ENCODE results near the gene RNF208. TPM values are rescaled to one million over a fixed set of nuclear protein-coding genes. Genes with fewer than 3 reads are reported as not detected.

RNF208 gene
- total and polyA plus RNA-seq, 2 experiments from 2014 or later, result 1.4 to 5.6 TPM

DNA sequence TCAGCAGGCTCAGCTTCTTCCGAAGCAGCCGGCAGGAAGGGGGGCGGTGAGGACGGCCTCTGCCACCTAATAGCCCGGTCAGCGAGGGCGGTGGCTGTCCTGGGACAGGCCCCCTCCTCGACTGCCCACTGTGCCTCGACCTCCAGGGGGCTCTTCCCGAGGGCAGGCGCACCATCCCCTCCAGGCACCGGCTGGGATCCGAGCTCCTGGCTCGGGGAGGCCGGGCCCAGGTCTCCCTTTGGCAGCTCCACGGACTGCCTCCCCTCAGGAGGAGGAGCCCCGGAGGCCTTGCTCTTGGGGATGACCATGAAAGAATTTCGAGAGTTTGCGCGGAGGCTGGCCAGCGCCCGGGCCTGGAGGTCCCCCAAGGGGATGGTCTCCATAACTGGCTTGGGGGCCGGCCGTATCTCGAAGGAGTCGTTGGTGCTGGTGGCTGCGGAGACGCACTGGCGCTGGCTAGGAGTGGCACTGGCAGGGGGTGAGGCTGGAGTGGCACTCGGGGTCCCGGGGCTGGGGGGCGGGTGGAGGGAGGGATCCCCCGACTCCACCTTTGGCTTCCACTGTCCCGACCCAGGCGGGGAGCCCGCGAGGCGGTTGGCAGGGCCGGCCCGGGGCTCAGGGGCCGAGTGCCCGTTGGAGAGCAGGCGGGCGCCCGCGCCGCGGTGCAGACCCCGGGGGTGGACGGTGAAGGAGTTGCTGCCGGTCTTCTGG lies 22.5 kb downstream of the RNF208 start:
- peak overlapping the region; percentile 87 for H3K4me2 ChIP-seq
- H3K27ac ChIP-seq (ENCODE audit: low read depth), result no peak overlapping the region
- peaks cover 19% of the 10 kb centered on the region for H3K4me1 ChIP-seq (ENCODE audit: insufficient read depth)
- H3K27me3 ChIP-seq (ENCODE audit: insufficient read depth), result no peaks in the 10 kb centered on the region
- Mint-ChIP-seq H3K27ac (no peak overlapping the region), H3K4me3 (peak overlapping the region; percentile 82), H3K9me3 (no peaks in the 10 kb centered on the region; the same call in 2 of the 3 replicates), H3K27me3 (ENCODE audit: insufficient read depth, low read depth, poor library complexity) (peaks cover 8% of the 10 kb centered on the region), H3K4me1 (peaks cover 32% of the 10 kb centered on the region), H3K36me3 (ENCODE audit: low read depth) (no peaks in the 10 kb centered on the region; the same call in 2 of the 3 replicates)
- H2AFZ ChIP-seq, result no peak overlapping the region
- DNase-seq (ENCODE audit: low spot score), result peak; percentile 47
- peaks cover 7% of the 10 kb centered on the region for H4K20me1 ChIP-seq (replicated peaks; ENCODE audit: insufficient read depth)
- TF ChIP-seq, protein P1, sequence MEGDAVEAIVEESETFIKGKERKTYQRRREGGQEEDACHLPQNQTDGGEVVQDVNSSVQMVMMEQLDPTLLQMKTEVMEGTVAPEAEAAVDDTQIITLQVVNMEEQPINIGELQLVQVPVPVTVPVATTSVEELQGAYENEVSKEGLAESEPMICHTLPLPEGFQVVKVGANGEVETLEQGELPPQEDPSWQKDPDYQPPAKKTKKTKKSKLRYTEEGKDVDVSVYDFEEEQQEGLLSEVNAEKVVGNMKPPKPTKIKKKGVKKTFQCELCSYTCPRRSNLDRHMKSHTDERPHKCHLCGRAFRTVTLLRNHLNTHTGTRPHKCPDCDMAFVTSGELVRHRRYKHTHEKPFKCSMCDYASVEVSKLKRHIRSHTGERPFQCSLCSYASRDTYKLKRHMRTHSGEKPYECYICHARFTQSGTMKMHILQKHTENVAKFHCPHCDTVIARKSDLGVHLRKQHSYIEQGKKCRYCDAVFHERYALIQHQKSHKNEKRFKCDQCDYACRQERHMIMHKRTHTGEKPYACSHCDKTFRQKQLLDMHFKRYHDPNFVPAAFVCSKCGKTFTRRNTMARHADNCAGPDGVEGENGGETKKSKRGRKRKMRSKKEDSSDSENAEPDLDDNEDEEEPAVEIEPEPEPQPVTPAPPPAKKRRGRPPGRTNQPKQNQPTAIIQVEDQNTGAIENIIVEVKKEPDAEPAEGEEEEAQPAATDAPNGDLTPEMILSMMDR (conservative IDR thresholded peaks at IDR 0.05; ENCODE audit: low read depth in 2 of 2), result no peak
- TF ChIP-seq EZH2phosphoT487 (IDR thresholded peaks at IDR 0.05; ENCODE audit: unreplicated experiment), result no peak
- no peak for TF ChIP-seq ZNF331 (CRISPR knock-in tag; IDR thresholded peaks at IDR 0.05; ENCODE audit: low read depth)
- TF ChIP-seq ZNF114 (CRISPR knock-in tag; IDR thresholded peaks at IDR 0.05), result no peak
- TF ChIP-seq NANOG (IDR thresholded peaks at IDR 0.05; ENCODE audit: borderline replicate concordance), result no peak
- no peak for TF ChIP-seq STAT1 (IDR thresholded peaks at IDR 0.05; ENCODE audit: unreplicated experiment)
- TF ChIP-seq, protein P2, sequence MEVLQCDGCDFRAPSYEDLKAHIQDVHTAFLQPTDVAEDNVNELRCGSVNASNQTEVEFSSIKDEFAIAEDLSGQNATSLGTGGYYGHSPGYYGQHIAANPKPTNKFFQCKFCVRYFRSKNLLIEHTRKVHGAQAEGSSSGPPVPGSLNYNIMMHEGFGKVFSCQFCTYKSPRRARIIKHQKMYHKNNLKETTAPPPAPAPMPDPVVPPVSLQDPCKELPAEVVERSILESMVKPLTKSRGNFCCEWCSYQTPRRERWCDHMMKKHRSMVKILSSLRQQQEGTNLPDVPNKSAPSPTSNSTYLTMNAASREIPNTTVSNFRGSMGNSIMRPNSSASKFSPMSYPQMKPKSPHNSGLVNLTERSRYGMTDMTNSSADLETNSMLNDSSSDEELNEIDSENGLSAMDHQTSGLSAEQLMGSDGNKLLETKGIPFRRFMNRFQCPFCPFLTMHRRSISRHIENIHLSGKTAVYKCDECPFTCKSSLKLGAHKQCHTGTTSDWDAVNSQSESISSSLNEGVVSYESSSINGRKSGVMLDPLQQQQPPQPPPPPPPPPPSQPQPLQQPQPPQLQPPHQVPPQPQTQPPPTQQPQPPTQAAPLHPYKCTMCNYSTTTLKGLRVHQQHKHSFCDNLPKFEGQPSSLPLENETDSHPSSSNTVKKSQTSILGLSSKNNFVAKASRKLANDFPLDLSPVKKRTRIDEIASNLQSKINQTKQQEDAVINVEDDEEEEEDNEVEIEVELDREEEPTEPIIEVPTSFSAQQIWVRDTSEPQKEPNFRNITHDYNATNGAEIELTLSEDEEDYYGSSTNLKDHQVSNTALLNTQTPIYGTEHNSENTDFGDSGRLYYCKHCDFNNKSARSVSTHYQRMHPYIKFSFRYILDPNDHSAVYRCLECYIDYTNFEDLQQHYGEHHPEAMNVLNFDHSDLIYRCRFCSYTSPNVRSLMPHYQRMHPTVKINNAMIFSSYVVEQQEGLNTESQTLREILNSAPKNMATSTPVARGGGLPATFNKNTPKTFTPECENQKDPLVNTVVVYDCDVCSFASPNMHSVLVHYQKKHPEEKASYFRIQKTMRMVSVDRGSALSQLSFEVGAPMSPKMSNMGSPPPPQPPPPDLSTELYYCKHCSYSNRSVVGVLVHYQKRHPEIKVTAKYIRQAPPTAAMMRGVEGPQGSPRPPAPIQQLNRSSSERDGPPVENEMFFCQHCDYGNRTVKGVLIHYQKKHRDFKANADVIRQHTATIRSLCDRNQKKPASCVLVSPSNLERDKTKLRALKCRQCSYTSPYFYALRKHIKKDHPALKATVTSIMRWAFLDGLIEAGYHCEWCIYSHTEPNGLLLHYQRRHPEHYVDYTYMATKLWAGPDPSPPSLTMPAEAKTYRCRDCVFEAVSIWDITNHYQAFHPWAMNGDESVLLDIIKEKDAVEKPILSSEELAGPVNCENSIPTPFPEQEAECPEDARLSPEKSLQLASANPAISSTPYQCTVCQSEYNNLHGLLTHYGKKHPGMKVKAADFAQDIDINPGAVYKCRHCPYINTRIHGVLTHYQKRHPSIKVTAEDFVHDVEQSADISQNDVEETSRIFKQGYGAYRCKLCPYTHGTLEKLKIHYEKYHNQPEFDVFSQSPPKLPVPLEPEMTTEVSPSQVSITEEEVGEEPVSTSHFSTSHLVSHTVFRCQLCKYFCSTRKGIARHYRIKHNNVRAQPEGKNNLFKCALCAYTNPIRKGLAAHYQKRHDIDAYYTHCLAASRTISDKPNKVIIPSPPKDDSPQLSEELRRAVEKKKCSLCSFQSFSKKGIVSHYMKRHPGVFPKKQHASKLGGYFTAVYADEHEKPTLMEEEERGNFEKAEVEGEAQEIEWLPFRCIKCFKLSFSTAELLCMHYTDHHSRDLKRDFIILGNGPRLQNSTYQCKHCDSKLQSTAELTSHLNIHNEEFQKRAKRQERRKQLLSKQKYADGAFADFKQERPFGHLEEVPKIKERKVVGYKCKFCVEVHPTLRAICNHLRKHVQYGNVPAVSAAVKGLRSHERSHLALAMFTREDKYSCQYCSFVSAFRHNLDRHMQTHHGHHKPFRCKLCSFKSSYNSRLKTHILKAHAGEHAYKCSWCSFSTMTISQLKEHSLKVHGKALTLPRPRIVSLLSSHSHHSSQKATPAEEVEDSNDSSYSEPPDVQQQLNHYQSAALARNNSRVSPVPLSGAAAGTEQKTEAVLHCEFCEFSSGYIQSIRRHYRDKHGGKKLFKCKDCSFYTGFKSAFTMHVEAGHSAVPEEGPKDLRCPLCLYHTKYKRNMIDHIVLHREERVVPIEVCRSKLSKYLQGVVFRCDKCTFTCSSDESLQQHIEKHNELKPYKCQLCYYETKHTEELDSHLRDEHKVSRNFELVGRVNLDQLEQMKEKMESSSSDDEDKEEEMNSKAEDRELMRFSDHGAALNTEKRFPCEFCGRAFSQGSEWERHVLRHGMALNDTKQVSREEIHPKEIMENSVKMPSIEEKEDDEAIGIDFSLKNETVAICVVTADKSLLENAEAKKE (CRISPR knock-in tag; IDR thresholded peaks at IDR 0.05), result no peak
- no peak for TF ChIP-seq EZH2 (IDR thresholded peaks at IDR 0.05; ENCODE audit: low read depth, unreplicated experiment)
- no peak for TF ChIP-seq CREB1 (CRISPR knock-in tag; IDR thresholded peaks at IDR 0.05; ENCODE audit: low read depth)
- TF ChIP-seq JUNB (IDR thresholded peaks at IDR 0.05; ENCODE audit: unreplicated experiment), result no peak
- TF ChIP-seq, protein P3, sequence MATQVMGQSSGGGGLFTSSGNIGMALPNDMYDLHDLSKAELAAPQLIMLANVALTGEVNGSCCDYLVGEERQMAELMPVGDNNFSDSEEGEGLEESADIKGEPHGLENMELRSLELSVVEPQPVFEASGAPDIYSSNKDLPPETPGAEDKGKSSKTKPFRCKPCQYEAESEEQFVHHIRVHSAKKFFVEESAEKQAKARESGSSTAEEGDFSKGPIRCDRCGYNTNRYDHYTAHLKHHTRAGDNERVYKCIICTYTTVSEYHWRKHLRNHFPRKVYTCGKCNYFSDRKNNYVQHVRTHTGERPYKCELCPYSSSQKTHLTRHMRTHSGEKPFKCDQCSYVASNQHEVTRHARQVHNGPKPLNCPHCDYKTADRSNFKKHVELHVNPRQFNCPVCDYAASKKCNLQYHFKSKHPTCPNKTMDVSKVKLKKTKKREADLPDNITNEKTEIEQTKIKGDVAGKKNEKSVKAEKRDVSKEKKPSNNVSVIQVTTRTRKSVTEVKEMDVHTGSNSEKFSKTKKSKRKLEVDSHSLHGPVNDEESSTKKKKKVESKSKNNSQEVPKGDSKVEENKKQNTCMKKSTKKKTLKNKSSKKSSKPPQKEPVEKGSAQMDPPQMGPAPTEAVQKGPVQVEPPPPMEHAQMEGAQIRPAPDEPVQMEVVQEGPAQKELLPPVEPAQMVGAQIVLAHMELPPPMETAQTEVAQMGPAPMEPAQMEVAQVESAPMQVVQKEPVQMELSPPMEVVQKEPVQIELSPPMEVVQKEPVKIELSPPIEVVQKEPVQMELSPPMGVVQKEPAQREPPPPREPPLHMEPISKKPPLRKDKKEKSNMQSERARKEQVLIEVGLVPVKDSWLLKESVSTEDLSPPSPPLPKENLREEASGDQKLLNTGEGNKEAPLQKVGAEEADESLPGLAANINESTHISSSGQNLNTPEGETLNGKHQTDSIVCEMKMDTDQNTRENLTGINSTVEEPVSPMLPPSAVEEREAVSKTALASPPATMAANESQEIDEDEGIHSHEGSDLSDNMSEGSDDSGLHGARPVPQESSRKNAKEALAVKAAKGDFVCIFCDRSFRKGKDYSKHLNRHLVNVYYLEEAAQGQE (IDR thresholded peaks at IDR 0.05; ENCODE audit: unreplicated experiment), result no peak
- TF ChIP-seq, protein P4, sequence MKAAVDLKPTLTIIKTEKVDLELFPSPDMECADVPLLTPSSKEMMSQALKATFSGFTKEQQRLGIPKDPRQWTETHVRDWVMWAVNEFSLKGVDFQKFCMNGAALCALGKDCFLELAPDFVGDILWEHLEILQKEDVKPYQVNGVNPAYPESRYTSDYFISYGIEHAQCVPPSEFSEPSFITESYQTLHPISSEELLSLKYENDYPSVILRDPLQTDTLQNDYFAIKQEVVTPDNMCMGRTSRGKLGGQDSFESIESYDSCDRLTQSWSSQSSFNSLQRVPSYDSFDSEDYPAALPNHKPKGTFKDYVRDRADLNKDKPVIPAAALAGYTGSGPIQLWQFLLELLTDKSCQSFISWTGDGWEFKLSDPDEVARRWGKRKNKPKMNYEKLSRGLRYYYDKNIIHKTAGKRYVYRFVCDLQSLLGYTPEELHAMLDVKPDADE (IDR thresholded peaks at IDR 0.05), result no peak
- TF ChIP-seq POLR2AphosphoS5 (IDR thresholded peaks at IDR 0.05; ENCODE audit: low read depth), result no peak
- H3K9me2 ChIP-seq (ENCODE audit: insufficient read depth), result no peaks in the 10 kb centered on the region
- H3K36me3 ChIP-seq (ENCODE audit: insufficient read depth), result no peaks in the 10 kb centered on the region
- H3K4me3 ChIP-seq, result peak overlapping the region; percentile 55
- H3K79me2 ChIP-seq (replicated peaks; ENCODE audit: insufficient read depth), result peaks cover 69% of the 10 kb centered on the region
- no peak for ATAC-seq
- H3F3A ChIP-seq (replicated peaks; ENCODE audit: low read depth), result peaks cover 15% of the 10 kb centered on the region; the same call in 1 of the 2 replicates

Measured in GM23338 (cell line).